GM18520 (cell line): ENCODE data around the gene CUX1.
"Not testable (repeated sequence)": the region's sequence is repeated elsewhere in the genome, so short reads cannot be mapped to it uniquely, and the experiment has no call there.

Experiments
- ATAC-seq: cut with Tn5 transposase; IDR thresholded peaks from one replicate; pipeline ENCODE4 v1.9.1; 2021; ENCODE audit not compliant: unreplicated experiment

The CUX1 gene

GRCh38 chr7:101849314-101849713 is 31.9 kb downstream of the CUX1 start:
- ATAC-seq, result not testable (repeated sequence)

- not testable (repeated sequence) for ATAC-seq
Observed at GRCh38 chr7:101852364-101852763, 34.9 kb downstream of the CUX1 start.

- no peak for ATAC-seq
Observed at GRCh38 chr7:101853684-101854083, 36.3 kb downstream of the CUX1 start.

GRCh38 chr7:101854084-101854865 is 36.8 kb downstream of the CUX1 start:
- ATAC-seq, result no peak

- peak; percentile 92 for ATAC-seq
Observed at GRCh38 chr7:101856473-101857357, 39.3 kb downstream of the CUX1 start.

GRCh38 chr7:101857358-101857811 is 40.0 kb downstream of the CUX1 start:
- ATAC-seq, result peak; percentile 10

- no peak for ATAC-seq
Observed at GRCh38 chr7:101858437-101859385, 41.3 kb downstream of the CUX1 start.

GRCh38 chr7:101859411-101860106 is 42.1 kb downstream of the CUX1 start:
- no peak for ATAC-seq

GRCh38 chr7:101860316-101861217 is 43.1 kb downstream of the CUX1 start:
- ATAC-seq, result no peak

GRCh38 chr7:101861218-101861775 is 43.9 kb downstream of the CUX1 start:
- no peak for ATAC-seq

- no peak for ATAC-seq
Observed at GRCh38 chr7:101862280-101863220, 45.1 kb downstream of the CUX1 start.

- ATAC-seq, result no peak
Observed at GRCh38 chr7:101863598-101863997, 46.2 kb downstream of the CUX1 start.

- no peak for ATAC-seq
Observed at GRCh38 chr7:101864039-101864438, 46.6 kb downstream of the CUX1 start.

GRCh38 chr7:101865031-101865430 is 47.6 kb downstream of the CUX1 start:
- no peak for ATAC-seq

GRCh38 chr7:101865455-101865854 is 48.0 kb downstream of the CUX1 start:
- ATAC-seq, result no peak

GRCh38 chr7:101866328-101866727 is 48.9 kb downstream of the CUX1 start:
- ATAC-seq, result no peak

- ATAC-seq, result no peak
Observed at GRCh38 chr7:101867265-101867664, 49.8 kb downstream of the CUX1 start.

GRCh38 chr7:101867681-101868080 is 50.3 kb downstream of the CUX1 start:
- ATAC-seq, result not testable (repeated sequence)
